Upper lobe of right lung (tissue), 1 donor: Measurements from ENCODE around the gene MYH9. TPM values are rescaled to one million over a fixed set of nuclear protein-coding genes. Genes with fewer than 3 reads are reported as not detected.

Experiments
- ATAC-seq: fragments of 200-7000 bp; cut with Tn5 transposase; one replicate; pipeline ENCODE4 v1.9.1; 2020; ENCODE audit warnings: mild to moderate bottlenecking, moderate library complexity
- DNase-seq: peaks from one replicate; pipeline ENCODE4 v3.0.0-alpha.2; 2020
- H3K27ac ChIP-seq: fragments of 200-600 bp; one replicate; pipeline ENCODE4 v1.8.0; 2022
- H3K27me3 ChIP-seq: fragments of 200-600 bp; one replicate; pipeline ENCODE4 v1.8.0; 2022; ENCODE audit warnings: mild to moderate bottlenecking
- H3K36me3 ChIP-seq: fragments of 200-600 bp; one replicate; pipeline ENCODE4 v1.8.0; 2022
- H3K4me1 ChIP-seq: fragments of 200-600 bp; one replicate; pipeline ENCODE4 v1.8.0; 2022
- H3K4me3 ChIP-seq: fragments of 200-600 bp; one replicate; pipeline ENCODE4 v1.8.0; 2022; ENCODE audit warnings: mild to moderate bottlenecking
- H3K9me3 ChIP-seq: fragments of 200-600 bp; one replicate; pipeline ENCODE4 v1.8.0; 2022
- intact Hi-C: fragments of 100-400 bp; cut with DNase I; formaldehyde crosslinking; loops from one replicate; pipeline ENCODE4 v1.11.0; 2022
- total RNA-seq: library from RNA; stranded (reverse); fragmentation: NEBNext Ultra II Directional; extraction: Animal tissue kit (Norgen Biotek cat#: 25700); gene quantifications from one replicate; pipeline ENCODE4 v1.2.1, GENCODE V29; 2021
- TF ChIP-seq, protein P1 (sequence below): fragments of 200-600 bp; IDR thresholded peaks from one replicate; pipeline ENCODE4 v1.8.0; 2022; ENCODE audit warnings: antibody characterized with exemption
- donor health status: DM: no; HTN: yes; CAD: no; lungs with severe emphysema.

The MYH9 gene
- total RNA-seq, 1 donor from 2014 or later = 842 TPM

DNA sequence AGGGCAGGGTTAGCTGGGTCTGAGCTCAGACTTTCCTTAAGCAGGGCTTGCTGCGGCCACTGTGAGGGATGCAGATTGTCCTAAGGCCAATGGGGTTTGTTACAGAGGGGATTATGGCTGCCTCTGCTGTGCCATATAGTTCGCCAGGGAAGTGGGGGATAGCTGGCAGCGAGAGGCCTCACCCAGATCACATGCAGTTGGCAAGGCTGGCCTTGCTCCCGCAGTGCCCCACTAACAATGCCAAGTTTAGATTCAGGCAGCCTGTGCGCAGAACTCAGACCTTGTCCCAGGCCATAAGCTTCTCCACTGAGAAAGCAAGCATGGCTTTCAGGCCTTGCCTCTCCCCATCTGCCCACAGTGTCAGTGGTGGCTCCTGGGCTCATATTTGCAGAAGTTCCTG lies 143.8 kb downstream of the MYH9 start:
- ATAC-seq (no peak), DNase-seq (no peak)
- no peaks in the 10 kb centered on the region for H3K9me3 ChIP-seq
- no peaks in the 10 kb centered on the region for H3K27me3 ChIP-seq
- no peaks in the 10 kb centered on the region for H3K4me1 ChIP-seq
- H3K4me3 ChIP-seq = no peak overlapping the region
- TF ChIP-seq, protein P1, sequence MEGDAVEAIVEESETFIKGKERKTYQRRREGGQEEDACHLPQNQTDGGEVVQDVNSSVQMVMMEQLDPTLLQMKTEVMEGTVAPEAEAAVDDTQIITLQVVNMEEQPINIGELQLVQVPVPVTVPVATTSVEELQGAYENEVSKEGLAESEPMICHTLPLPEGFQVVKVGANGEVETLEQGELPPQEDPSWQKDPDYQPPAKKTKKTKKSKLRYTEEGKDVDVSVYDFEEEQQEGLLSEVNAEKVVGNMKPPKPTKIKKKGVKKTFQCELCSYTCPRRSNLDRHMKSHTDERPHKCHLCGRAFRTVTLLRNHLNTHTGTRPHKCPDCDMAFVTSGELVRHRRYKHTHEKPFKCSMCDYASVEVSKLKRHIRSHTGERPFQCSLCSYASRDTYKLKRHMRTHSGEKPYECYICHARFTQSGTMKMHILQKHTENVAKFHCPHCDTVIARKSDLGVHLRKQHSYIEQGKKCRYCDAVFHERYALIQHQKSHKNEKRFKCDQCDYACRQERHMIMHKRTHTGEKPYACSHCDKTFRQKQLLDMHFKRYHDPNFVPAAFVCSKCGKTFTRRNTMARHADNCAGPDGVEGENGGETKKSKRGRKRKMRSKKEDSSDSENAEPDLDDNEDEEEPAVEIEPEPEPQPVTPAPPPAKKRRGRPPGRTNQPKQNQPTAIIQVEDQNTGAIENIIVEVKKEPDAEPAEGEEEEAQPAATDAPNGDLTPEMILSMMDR = no peak
- no peak overlapping the region for H3K27ac ChIP-seq
- no peaks in the 10 kb centered on the region for H3K36me3 ChIP-seq
- intact Hi-C loops = no loop called here

DNA sequence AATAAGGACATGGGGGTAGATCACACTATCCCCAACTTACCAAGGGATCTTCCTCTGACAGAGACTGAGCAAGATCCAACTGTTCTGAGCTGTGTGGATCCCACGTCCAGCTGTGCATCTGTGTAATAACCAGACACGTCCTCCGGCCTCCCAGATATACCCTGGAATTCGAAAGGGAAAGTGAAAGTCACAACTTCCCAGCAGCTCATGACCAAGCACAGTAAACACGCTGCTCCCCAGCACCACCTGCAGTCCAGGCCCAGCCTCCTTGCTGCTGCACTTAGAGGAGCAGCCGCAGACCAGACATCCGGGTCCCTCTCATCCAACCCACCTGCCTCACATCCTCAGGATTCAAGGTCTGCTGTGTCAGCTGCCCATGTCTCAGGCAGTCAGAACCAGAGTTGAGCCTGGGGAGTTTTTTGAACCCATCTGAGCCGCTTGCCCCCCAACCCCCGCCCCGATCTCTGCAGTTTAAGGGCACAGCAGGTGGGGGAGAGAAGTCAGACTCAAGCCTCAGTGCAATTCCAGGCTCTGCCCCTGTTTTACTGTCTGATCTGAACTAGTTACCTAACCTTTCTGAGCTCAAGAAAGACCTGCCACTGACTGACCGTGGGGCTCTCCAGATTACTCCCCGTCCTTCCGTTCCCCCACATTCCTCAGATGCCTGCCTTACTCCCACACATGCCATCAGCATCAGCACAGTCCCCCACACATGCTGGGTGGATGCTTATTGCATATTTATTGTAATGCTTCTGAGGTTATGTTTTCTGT lies 148.2 kb downstream of the MYH9 start, which contains the start of gene APOL2:
Gene APOL2 (minus strand): TSS at position 127 of the 771 bp plus-strand sequence. CDS start 6,365 bp downstream, outside the sequence.
- Histone ChIP-seq H3K27ac (peak within 1 kb of the TSS; percentile 90), H3K4me3 (peak within 1 kb of the TSS; percentile 69), H3K4me1 (peaks cover 39% of the 10 kb centered on the region), H3K9me3 (no peaks in the 10 kb centered on the region), H3K27me3 (no peaks in the 10 kb centered on the region), H3K36me3 (no peaks in the 10 kb centered on the region)
- DNase-seq = peak; percentile 94
- TF ChIP-seq, protein P1 = peak; percentile 73
- ATAC-seq = peak; percentile 97
- intact Hi-C loops = no loop called here

DNA sequence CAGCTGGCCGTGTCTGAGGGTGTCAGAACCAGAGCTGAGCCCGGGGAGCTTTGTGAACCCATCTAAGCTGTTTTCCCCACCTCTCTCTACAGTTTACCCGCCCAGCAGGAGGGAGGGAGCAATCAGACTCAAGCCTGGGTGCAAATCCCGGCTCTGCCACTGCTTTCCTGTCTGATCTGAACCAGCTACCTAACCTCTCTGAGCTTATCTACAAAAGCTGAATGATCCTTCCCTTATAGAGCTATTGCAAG lies 148.7 kb downstream of the MYH9 start:
- no peaks in the 10 kb centered on the region for H3K27me3 ChIP-seq
- H3K4me1 ChIP-seq = peaks cover 44% of the 10 kb centered on the region
- intact Hi-C loops = no loop called here
- no peak for DNase-seq
- ATAC-seq = peak; percentile 9
- peak overlapping the region; percentile 90 for H3K27ac ChIP-seq
- H3K36me3 ChIP-seq = no peaks in the 10 kb centered on the region
- no peaks in the 10 kb centered on the region for H3K9me3 ChIP-seq
- TF ChIP-seq, protein P1 = no peak
- peak overlapping the region; percentile 69 for H3K4me3 ChIP-seq

DNA sequence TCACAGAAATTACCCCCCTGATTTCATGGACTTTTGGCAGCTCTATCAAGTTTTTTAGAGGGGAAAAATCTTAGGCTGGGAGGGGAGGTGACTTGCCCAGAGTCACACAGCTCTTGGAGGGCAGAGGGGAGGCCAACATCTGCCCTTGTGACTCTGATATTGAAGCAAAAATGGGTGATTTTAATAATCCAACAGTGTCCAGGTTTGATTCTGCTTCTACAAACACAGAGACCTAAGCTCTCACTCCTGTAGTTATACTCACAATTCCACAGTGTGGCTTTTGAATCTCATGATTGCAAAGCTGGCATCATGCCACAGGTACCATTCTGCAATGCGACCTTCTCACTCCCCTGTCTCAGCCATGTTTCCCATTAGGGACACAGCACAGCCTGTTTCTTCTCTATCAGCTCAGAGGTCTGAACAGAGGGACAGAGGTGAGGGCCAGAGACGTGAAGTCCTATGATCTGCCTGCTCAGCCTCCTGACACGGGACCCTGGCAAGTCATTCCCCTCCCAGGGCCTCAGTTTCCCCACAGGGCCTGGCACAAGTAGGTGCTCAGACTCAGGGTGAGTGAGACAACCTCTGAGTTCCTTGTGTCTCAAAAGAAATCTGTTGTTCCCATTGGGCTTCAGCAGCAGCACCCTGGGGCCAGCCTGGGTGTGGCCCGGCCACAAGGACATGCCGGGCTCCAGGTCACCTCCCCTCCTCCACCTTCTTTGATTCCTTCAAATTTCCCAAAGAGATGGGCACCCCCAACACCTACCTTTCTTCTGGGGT lies 149.2 kb downstream of the MYH9 start:
- Histone ChIP-seq H3K27ac (peak overlapping the region; percentile 90), H3K9me3 (no peaks in the 10 kb centered on the region), H3K36me3 (peaks cover 3% of the 10 kb centered on the region), H3K4me3 (peak overlapping the region; percentile 69), H3K4me1 (peaks cover 48% of the 10 kb centered on the region), H3K27me3 (no peaks in the 10 kb centered on the region)
- TF ChIP-seq, protein P1 = no peak
- intact Hi-C loops = no loop called here
- DNase-seq = no peak
- peak; percentile 51 for ATAC-seq

DNA sequence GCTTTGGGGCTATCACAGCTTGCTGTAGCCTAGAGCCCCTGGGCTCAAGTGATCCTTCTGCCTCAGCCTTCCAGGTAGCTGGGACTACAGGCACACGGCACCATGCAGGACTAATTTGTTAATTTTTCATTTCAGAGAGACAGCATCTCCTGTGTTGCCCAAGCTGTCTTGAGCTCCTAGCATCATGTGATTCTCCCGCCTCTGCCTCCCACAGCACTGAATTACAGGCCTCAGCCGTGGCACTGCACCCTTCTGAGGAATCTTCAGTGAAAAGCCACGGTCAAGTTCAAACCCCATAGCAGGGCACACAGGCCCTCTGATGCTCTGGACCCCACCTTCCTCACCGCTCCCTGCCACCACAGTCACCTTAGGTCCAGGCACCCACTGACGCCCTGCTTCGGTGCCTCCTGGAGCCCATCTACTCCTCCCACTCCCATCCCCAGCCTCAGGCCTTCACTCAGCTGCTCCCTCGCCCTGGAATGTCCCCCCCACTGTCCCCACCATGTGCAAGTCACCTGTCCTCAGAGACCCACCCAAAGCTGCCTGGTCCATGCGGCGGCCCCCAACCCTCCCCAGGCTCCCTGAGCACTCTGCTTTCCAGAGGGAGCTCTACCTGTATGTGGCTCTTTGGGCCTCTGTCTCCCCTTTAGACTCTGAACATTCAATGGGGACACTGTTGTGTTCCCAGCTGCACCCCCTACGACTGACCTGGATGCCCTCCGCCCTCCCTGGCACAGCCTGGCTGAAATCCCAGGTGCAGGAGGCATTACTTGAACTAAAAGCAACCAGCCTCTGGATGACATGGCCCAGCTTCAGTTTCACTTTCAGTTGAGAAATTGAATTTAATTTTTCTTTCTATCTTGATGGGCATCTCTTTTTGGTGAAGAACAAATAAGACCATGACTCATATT lies 150.1 kb downstream of the MYH9 start:
- Histone ChIP-seq H3K36me3 (peaks cover 11% of the 10 kb centered on the region), H3K27me3 (no peaks in the 10 kb centered on the region), H3K4me3 (peak overlapping the region; percentile 69), H3K9me3 (no peaks in the 10 kb centered on the region), H3K27ac (peak overlapping the region; percentile 90), H3K4me1 (peaks cover 48% of the 10 kb centered on the region)
- ATAC-seq = peak; percentile 10
- TF ChIP-seq, protein P1 = no peak
- DNase-seq = no peak
- intact Hi-C loops = no loop called here
